PC-9 (cell line): Measurements from ENCODE around the gene GAK. TPM values are rescaled to one million over a fixed set of nuclear protein-coding genes. Genes with fewer than 3 reads are reported as not detected.
"Not testable (repeated sequence)": the region's sequence is repeated elsewhere in the genome, so short reads cannot be mapped to it uniquely, and the experiment has no call there.

Experiments used
- BruUV-seq: library from RNA; stranded (reverse); fragments of 400-500 nt; replicated peaks from 2 replicates; lab custom pipeline; 2021; lab: Mats Ljungman, UMichigan
- CTCF ChIA-PET: fragments of 300-600 bp; sonication (Branson Sonifier 250); formaldehyde crosslinking; loops from one replicate; lab custom pipeline; 2022; ENCODE audit warnings: antibody characterized with exemption; lab: Charles Lee
- POLR2A ChIA-PET: fragments of 300-600 bp; sonication (Branson Sonifier 250); formaldehyde crosslinking; loops from one replicate; lab custom pipeline; 2022; ENCODE audit warnings: antibody characterized with exemption; ENCODE audit not compliant: unreplicated experiment; lab: Charles Lee
- DNase-seq, 2 experiments: peaks; one replicate each; pipeline versions ENCODE4 v3.0.0 to v3.0.0-alpha.2; 2015 to 2022; ENCODE audit warnings: mixed read lengths in 1 of 2
- H2AFZ ChIP-seq: fragments of 200-600 bp; sonication (generic); 2 replicates; pipeline ENCODE4 v1.8.1; 2017; ENCODE audit warnings: antibody characterized with exemption
- H3F3A ChIP-seq: fragments of 200-600 bp; sonication (generic); 2 replicates; pipeline ENCODE4 v1.8.1; 2017; ENCODE audit warnings: antibody characterized with exemption, mild to moderate bottlenecking, low read depth; ENCODE audit not compliant: insufficient read depth
- H3K27ac ChIP-seq: fragments of 200-600 bp; sonication (generic); 2 replicates; pipeline ENCODE4 v1.6.1; 2016; ENCODE audit warnings: mixed run types
- H3K27me3 ChIP-seq: fragments of 200-600 bp; sonication (generic); 2 replicates; pipeline ENCODE4 v1.6.1; 2016; ENCODE audit warnings: low read depth, mixed run types; ENCODE audit not compliant: insufficient read depth
- H3K36me3 ChIP-seq: fragments of 200-600 bp; sonication (generic); 2 replicates; pipeline ENCODE4 v1.6.1; 2016; ENCODE audit warnings: low read depth, mixed run types
- H3K4me1 ChIP-seq: fragments of 200-600 bp; sonication (generic); replicated peaks from 2 replicates; pipeline ENCODE4 v1.6.1; 2016; ENCODE audit warnings: mixed run types; ENCODE audit not compliant: insufficient read depth
- H3K4me2 ChIP-seq: fragments of 200-600 bp; sonication (generic); 2 replicates; pipeline ENCODE4 v1.6.1; 2017; ENCODE audit warnings: mixed run types
- H3K4me3 ChIP-seq: fragments of 200-600 bp; sonication (generic); 2 replicates; pipeline ENCODE4 v1.6.1; 2016; ENCODE audit warnings: mixed run types
- H3K79me2 ChIP-seq: fragments of 200-600 bp; sonication (generic); 2 replicates; pipeline ENCODE4 v1.6.1; 2017; ENCODE audit warnings: low read depth, mixed run types
- H3K9me2 ChIP-seq: fragments of 200-600 bp; sonication (generic); 2 replicates; pipeline ENCODE4 v1.8.1; 2017; ENCODE audit warnings: mild to moderate bottlenecking; ENCODE audit not compliant: insufficient read depth
- H3K9me3 ChIP-seq: fragments of 200-600 bp; sonication (generic); 2 replicates; pipeline ENCODE4 v1.8.1; 2016; ENCODE audit warnings: low read depth; ENCODE audit not compliant: insufficient read depth
- H4K20me1 ChIP-seq: fragments of 200-600 bp; sonication (generic); 2 replicates; pipeline ENCODE4 v1.8.1; 2017; ENCODE audit not compliant: insufficient read depth
- CTCF ChIP-seq: fragments of 200-600 bp; sonication (generic); conservative IDR thresholded peaks from 2 replicates; pipeline ENCODE4 v1.6.1; 2017; ENCODE audit warnings: mixed run types, antibody characterized with exemption, mild to moderate bottlenecking, moderate library complexity
- EZH2 ChIP-seq: fragments of 200-600 bp; sonication (generic); IDR thresholded peaks from 2 replicates; pipeline ENCODE4 v1.8.0; 2017; ENCODE audit warnings: antibody characterized with exemption, low read depth
- intact Hi-C: fragments of 100-400 bp; cut with micrococcal nuclease; formaldehyde crosslinking; loops from one replicate; pipeline ENCODE4 v1.10.0; 2022; ENCODE audit not compliant: unreplicated experiment
- total RNA-seq: library from RNA; stranded (reverse); gene quantifications from 2 replicates; pipeline ENCODE4 v1.2.3, GENCODE V29; 2021

GAK gene
- total RNA-seq, 1 experiment from 2014 or later, result 114 TPM

- Histone ChIP-seq H3K4me1 (no peaks in the 10 kb centered on the region), H3K36me3 (no peaks in the 10 kb centered on the region), H4K20me1 (no peaks in the 10 kb centered on the region), H3F3A (no peaks in the 10 kb centered on the region), H3K9me2 (no peaks in the 10 kb centered on the region), H3K27ac (no peak overlapping the region), H2AFZ (no peak overlapping the region), H3K4me2 (no peak overlapping the region), H3K4me3 (no peak overlapping the region), H3K79me2 (no peaks in the 10 kb centered on the region), H3K27me3 (no peaks in the 10 kb centered on the region), H3K9me3 (no peaks in the 10 kb centered on the region)
- no peak for DNase-seq
- CTCF ChIA-PET, result no interaction called here
- no TSS peak for BruUV-seq
- POLR2A ChIA-PET, result no interaction called here
- TF ChIP-seq EZH2 (no peak), CTCF (no peak)
- intact Hi-C loops, result no loop called here
These were observed 14.7 kb upstream of the GAK start for GRCh38 chr4:946517-947471.

GRCh38 chr4:946103-946450 is 14.0 kb upstream of the GAK start:
- Histone ChIP-seq H3K4me2 (no peak overlapping the region), H3K79me2 (no peaks in the 10 kb centered on the region), H2AFZ (no peak overlapping the region), H3F3A (no peaks in the 10 kb centered on the region), H3K27ac (no peak overlapping the region), H3K4me3 (no peak overlapping the region), H3K4me1 (no peaks in the 10 kb centered on the region), H3K27me3 (no peaks in the 10 kb centered on the region), H3K9me2 (no peaks in the 10 kb centered on the region), H3K36me3 (no peaks in the 10 kb centered on the region), H3K9me3 (no peaks in the 10 kb centered on the region), H4K20me1 (no peaks in the 10 kb centered on the region)
- ChIA-PET CTCF (no interaction called here), POLR2A (no interaction called here)
- no TSS peak for BruUV-seq
- intact Hi-C loops, result no loop called here
- no peak for DNase-seq
- TF ChIP-seq CTCF, result no peak

GRCh38 chr4:945274-946102 is 13.4 kb upstream of the GAK start:
- no peak for DNase-seq
- no peak overlapping the region for H2AFZ ChIP-seq
- H3K4me1 ChIP-seq, result no peaks in the 10 kb centered on the region
- H3K9me3 ChIP-seq, result no peaks in the 10 kb centered on the region
- intact Hi-C loops, result no loop called here
- no peaks in the 10 kb centered on the region for H3F3A ChIP-seq
- TF ChIP-seq EZH2, result no peak
- no peak for TF ChIP-seq CTCF
- no peaks in the 10 kb centered on the region for H4K20me1 ChIP-seq
- H3K27ac ChIP-seq, result no peak overlapping the region
- no TSS peak for BruUV-seq
- H3K4me3 ChIP-seq, result no peak overlapping the region
- H3K36me3 ChIP-seq, result no peaks in the 10 kb centered on the region
- no peaks in the 10 kb centered on the region for H3K27me3 ChIP-seq
- ChIA-PET CTCF (no interaction called here), POLR2A (no interaction called here)
- H3K9me2 ChIP-seq, result no peaks in the 10 kb centered on the region
- H3K79me2 ChIP-seq, result no peaks in the 10 kb centered on the region
- H3K4me2 ChIP-seq, result no peak overlapping the region

GRCh38 chr4:939508-939907 is 7.4 kb upstream of the GAK start:
- H2AFZ ChIP-seq, H3K27me3 ChIP-seq, POLR2A ChIA-PET, H3K9me2 ChIP-seq, H3K4me3 ChIP-seq, H3K9me3 ChIP-seq, DNase-seq, H4K20me1 ChIP-seq, H3K4me1 ChIP-seq, H3K27ac ChIP-seq, H3F3A ChIP-seq, intact Hi-C loops, H3K4me2 ChIP-seq, CTCF ChIA-PET, BruUV-seq, H3K79me2 ChIP-seq, H3K36me3 ChIP-seq: not testable (repeated sequence)
